ENCODE results near the gene DDC. TPM values are rescaled to one million over a fixed set of nuclear protein-coding genes. Genes with fewer than 3 reads are reported as not detected.

Gene DDC
- total RNA-seq, 3 donors from 2014 or later (not counting 1 experiment from before 2014, with no cell fraction given) = not detected

DNA sequence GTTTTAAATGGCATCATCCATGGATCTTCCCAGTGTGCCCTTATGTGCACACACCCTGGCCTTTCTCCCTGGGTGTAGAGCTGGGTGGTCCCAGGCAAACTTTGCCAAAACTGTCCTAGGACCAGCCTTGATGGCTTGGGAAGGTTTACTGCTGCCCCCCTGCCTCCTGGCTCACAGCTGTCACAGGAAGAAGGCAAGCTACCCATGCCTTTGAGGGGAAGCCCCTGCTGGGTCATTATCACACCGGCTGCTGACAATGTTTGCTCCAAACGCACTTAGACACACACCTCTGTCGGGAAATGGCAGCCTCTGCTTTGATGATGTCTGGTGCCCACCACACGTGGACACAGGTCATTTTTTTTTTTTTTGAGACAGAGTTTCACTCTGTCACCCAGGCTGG, 89.9 kb downstream of the DDC start:
- Histone ChIP-seq H3K9me3 (ENCODE audit: control insufficient read depth, insufficient read depth, low read length) (no peaks in the 10 kb centered on the region), H3K4me1 (ENCODE audit: control insufficient read depth, insufficient read depth, low read length) (no peaks in the 10 kb centered on the region), H3K27ac (ENCODE audit: low read length) (no peak overlapping the region), H3K36me3 (ENCODE audit: control insufficient read depth, insufficient read depth, low read length) (no peaks in the 10 kb centered on the region), H3K4me3 (ENCODE audit: low read length) (no peak overlapping the region), H3K27me3 (ENCODE audit: control insufficient read depth, insufficient read depth, low read length) (no peaks in the 10 kb centered on the region)
- Mint-ChIP-seq H3K4me3 (no peak overlapping the region), H3K27ac (no peak overlapping the region), H3K36me3 (no peaks in the 10 kb centered on the region), H3K27me3 (ENCODE audit: low read depth in 2 of 2) (peaks cover 16 to 45% of the 10 kb centered on the region in 2 donors), H3K4me1 (no peaks in the 10 kb centered on the region), H3K9me3 (no peaks in the 10 kb centered on the region)
- TF ChIP-seq, protein P1, sequence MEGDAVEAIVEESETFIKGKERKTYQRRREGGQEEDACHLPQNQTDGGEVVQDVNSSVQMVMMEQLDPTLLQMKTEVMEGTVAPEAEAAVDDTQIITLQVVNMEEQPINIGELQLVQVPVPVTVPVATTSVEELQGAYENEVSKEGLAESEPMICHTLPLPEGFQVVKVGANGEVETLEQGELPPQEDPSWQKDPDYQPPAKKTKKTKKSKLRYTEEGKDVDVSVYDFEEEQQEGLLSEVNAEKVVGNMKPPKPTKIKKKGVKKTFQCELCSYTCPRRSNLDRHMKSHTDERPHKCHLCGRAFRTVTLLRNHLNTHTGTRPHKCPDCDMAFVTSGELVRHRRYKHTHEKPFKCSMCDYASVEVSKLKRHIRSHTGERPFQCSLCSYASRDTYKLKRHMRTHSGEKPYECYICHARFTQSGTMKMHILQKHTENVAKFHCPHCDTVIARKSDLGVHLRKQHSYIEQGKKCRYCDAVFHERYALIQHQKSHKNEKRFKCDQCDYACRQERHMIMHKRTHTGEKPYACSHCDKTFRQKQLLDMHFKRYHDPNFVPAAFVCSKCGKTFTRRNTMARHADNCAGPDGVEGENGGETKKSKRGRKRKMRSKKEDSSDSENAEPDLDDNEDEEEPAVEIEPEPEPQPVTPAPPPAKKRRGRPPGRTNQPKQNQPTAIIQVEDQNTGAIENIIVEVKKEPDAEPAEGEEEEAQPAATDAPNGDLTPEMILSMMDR (IDR thresholded peaks at IDR 0.05) = no peak
- ATAC-seq (no peak), DNase-seq (no peak)
- 21% methylated on average over 4 of the region's 4 CpGs for WGBS (ENCODE audit: insufficient coverage)
- intact Hi-C loops (cut with micrococcal nuclease) = no loop called here

DNA sequence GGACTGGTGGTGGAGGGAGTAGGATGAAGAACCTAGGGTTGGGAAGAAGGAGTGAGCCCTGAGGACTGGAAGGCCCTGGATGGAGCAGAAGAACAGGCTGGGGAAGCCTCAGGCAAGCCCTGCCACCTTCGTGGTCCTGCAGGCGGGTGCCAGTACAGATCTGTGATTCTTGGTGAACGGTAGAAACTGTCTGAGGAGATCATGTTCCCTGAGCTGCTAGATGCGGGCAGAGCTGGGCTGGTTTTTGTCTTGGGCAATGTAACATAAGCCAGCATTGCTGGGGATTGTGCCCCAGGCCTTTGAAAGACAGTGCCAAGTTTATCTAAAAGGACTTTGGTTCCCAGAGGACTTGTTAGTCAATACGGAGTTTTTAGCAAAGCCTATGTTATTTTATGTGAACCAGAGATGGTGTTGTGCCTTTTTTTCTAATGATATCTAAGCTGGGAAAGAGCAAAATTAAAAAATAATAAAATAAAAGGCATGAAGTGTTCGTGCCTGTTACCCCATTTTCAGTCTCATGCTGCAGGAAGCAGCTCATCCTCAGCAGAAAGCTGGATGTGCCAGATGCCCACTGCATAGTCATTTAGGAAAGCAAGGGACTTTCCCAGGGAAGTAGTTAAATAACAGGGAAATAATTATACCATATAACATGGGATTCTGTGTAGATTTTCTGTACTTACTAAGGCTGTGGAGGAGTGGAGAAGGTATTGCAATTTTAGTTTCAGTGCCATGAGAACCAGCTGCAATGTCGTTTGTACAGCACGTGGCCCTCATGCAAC, 90.6 kb downstream of the DDC start:
- Histone ChIP-seq H3K27me3 (ENCODE audit: control insufficient read depth, insufficient read depth, low read length) (no peaks in the 10 kb centered on the region), H3K4me1 (ENCODE audit: control insufficient read depth, insufficient read depth, low read length) (no peaks in the 10 kb centered on the region), H3K9me3 (ENCODE audit: control insufficient read depth, insufficient read depth, low read length) (no peaks in the 10 kb centered on the region), H3K27ac (ENCODE audit: low read length) (no peak overlapping the region), H3K36me3 (ENCODE audit: control insufficient read depth, insufficient read depth, low read length) (no peaks in the 10 kb centered on the region), H3K4me3 (ENCODE audit: low read length) (no peak overlapping the region)
- no peaks in the 10 kb centered on the region for H3K4me1 Mint-ChIP-seq
- TF ChIP-seq, protein P1 (IDR thresholded peaks at IDR 0.05) = no peak
- no peak overlapping the region for H3K27ac Mint-ChIP-seq
- intact Hi-C loops (cut with micrococcal nuclease) = no loop called here
- H3K9me3 Mint-ChIP-seq = no peaks in the 10 kb centered on the region
- no peak for DNase-seq
- H3K4me3 Mint-ChIP-seq = no peak overlapping the region
- 62% methylated on average over 8 of the region's 8 CpGs for WGBS (ENCODE audit: insufficient coverage)
- H3K36me3 Mint-ChIP-seq = no peaks in the 10 kb centered on the region
- peaks cover 11 to 37% of the 10 kb centered on the region in 2 donors for H3K27me3 Mint-ChIP-seq (ENCODE audit: low read depth in 2 of 2)
- ATAC-seq = no peak

DNA sequence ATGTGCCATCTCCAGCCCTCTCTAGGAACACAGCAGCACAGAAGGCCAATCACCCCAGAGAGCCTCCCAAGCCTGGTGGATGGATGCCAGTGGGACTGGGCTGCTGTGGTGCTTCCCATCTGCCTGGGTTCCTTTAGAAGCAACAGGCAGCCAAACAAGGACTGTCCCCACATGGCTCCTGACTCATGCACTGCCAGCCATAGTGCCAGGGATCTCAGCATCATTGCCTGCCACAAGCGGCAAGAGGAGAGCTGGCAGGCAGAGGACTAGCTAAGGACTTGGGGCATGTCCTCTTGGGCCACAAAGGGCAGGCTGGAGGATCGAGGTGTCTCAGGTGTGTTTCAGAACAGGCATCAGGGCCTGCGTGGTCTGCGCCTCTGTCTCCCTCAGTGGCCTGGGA, 91.7 kb downstream of the DDC start:
- no peaks in the 10 kb centered on the region for H3K27me3 ChIP-seq (ENCODE audit: control insufficient read depth, insufficient read depth, low read length)
- intact Hi-C loops (cut with micrococcal nuclease) = no loop called here
- Mint-ChIP-seq H3K4me1 (no peaks in the 10 kb centered on the region), H3K4me3 (no peak overlapping the region), H3K36me3 (no peaks in the 10 kb centered on the region), H3K9me3 (no peaks in the 10 kb centered on the region), H3K27ac (no peak overlapping the region), H3K27me3 (ENCODE audit: low read depth in 2 of 2) (peaks cover 11 to 33% of the 10 kb centered on the region in 2 donors)
- ATAC-seq = no peak
- WGBS (ENCODE audit: insufficient coverage) = 93% methylated on average over 4 of the region's 4 CpGs
- no peak overlapping the region for H3K4me3 ChIP-seq (ENCODE audit: low read length)
- TF ChIP-seq, protein P1 (IDR thresholded peaks at IDR 0.05) = no peak
- H3K9me3 ChIP-seq (ENCODE audit: control insufficient read depth, insufficient read depth, low read length) = no peaks in the 10 kb centered on the region
- H3K4me1 ChIP-seq (ENCODE audit: control insufficient read depth, insufficient read depth, low read length) = no peaks in the 10 kb centered on the region
- no peak for DNase-seq
- H3K27ac ChIP-seq (ENCODE audit: low read length) = no peak overlapping the region
- no peaks in the 10 kb centered on the region for H3K36me3 ChIP-seq (ENCODE audit: control insufficient read depth, insufficient read depth, low read length)

DNA sequence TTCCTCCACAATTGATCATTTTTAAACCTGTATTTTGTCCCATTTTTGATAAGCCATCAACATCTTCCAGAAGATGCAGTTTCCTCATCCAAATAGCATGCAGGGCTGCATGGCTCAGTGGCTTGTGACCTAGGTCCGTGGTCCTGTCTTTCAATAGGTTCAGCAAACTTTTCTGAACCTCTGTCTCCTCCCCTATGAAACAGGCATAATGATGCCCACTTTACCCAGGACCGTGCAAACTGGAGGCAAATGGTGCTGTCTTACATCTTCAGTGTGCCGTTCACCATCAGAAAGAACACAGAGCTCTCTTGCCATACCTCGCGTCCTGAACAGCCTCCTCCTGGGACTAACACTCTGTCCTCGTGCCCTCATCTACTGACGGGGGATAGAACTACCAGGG, 92.8 kb downstream of the DDC start:
- Mint-ChIP-seq H3K4me3 (no peak overlapping the region), H3K4me1 (peaks cover 0 to 9% of the 10 kb centered on the region in 2 donors), H3K9me3 (no peaks in the 10 kb centered on the region), H3K27ac (no peak overlapping the region), H3K27me3 (ENCODE audit: low read depth in 2 of 2) (peaks cover 14 to 33% of the 10 kb centered on the region in 2 donors), H3K36me3 (no peaks in the 10 kb centered on the region)
- 91% methylated on average over 7 of the region's 7 CpGs for WGBS (ENCODE audit: insufficient coverage)
- Histone ChIP-seq H3K9me3 (ENCODE audit: control insufficient read depth, insufficient read depth, low read length) (no peaks in the 10 kb centered on the region), H3K4me3 (ENCODE audit: low read length) (no peak overlapping the region), H3K27ac (ENCODE audit: low read length) (no peak overlapping the region), H3K36me3 (ENCODE audit: control insufficient read depth, insufficient read depth, low read length) (no peaks in the 10 kb centered on the region), H3K4me1 (ENCODE audit: control insufficient read depth, insufficient read depth, low read length) (peaks cover 9% of the 10 kb centered on the region), H3K27me3 (ENCODE audit: control insufficient read depth, insufficient read depth, low read length) (no peaks in the 10 kb centered on the region)
- ATAC-seq (no peak), DNase-seq (no peak)
- TF ChIP-seq, protein P1 (IDR thresholded peaks at IDR 0.05) = no peak
- intact Hi-C loops (cut with micrococcal nuclease) = no loop called here
